ENCODE results near the gene PLCL2.

The PLCL2 gene

DNA sequence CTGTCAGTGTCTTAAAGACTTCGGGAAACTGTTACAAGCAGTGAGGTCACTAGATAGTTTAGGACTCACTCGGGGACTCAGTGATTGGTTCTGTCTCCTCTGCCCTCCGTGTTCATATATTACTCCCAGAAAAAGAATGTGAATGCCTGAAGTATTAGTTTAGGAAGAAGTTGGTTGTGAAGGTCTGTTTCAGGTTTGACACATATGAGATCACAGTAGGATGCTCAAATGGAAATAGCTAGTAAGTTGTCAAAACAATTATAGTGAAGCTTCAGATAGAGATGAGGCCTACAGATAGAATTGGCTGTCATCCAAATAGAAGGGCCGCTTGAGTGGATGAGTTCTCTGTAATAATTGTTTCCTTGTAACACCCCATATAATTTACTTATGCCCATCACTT is 172.6 kb downstream of the PLCL2 start:
- H3K27ac ChIP-seq: no peak overlapping the region
- no peaks in the 10 kb centered on the region for H3K36me3 ChIP-seq
- no peak for DNase-seq
- intact Hi-C loops (cut with DNase I; ENCODE audit: low total_unique reads): no loop called here
- peaks cover 0 to 9% (median 0%) of the 10 kb centered on the region in 4 donors for H3K4me1 ChIP-seq
- no peak overlapping the region for H3K4me3 ChIP-seq
- TF ChIP-seq, protein P1, sequence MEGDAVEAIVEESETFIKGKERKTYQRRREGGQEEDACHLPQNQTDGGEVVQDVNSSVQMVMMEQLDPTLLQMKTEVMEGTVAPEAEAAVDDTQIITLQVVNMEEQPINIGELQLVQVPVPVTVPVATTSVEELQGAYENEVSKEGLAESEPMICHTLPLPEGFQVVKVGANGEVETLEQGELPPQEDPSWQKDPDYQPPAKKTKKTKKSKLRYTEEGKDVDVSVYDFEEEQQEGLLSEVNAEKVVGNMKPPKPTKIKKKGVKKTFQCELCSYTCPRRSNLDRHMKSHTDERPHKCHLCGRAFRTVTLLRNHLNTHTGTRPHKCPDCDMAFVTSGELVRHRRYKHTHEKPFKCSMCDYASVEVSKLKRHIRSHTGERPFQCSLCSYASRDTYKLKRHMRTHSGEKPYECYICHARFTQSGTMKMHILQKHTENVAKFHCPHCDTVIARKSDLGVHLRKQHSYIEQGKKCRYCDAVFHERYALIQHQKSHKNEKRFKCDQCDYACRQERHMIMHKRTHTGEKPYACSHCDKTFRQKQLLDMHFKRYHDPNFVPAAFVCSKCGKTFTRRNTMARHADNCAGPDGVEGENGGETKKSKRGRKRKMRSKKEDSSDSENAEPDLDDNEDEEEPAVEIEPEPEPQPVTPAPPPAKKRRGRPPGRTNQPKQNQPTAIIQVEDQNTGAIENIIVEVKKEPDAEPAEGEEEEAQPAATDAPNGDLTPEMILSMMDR (IDR thresholded peaks at IDR 0.05): no peak
- no peaks in the 10 kb centered on the region for H3K27me3 ChIP-seq
- H3K9me3 ChIP-seq: peaks cover 0 to 13% (median 6%) of the 10 kb centered on the region in 3 donors

DNA sequence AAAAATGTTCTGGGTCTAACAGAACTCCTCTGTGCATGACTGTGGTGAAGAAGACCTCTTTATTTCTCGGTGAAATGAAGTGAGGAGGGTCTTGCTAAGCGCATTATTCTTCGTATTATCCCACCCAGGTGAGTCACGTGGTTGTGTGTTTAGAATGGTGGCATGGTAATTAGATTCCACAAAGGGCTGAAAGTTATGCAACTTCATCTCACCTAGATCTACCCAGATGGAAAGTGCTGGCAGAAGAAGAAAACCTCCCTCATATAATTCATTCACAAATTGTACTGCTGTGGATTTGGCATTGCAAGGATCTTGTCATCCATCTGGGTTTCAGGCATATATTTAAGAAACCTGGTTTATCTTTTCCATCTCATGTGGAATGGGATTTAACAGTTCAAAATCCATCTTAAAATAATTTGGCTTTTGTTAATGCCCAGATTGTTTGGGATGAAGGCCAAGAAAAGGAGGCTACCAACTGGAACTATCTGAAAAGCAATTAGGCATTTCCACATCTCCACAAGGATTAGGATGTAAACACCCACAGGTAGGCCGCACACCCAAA is 175.3 kb downstream of the PLCL2 start:
- H3K4me3 ChIP-seq: no peak overlapping the region
- DNase-seq: no peak
- TF ChIP-seq, protein P1 (IDR thresholded peaks at IDR 0.05): no peak
- H3K9me3 ChIP-seq: no peaks in the 10 kb centered on the region
- peaks cover 0 to 13% (median 0%) of the 10 kb centered on the region in 4 donors for H3K4me1 ChIP-seq
- no peaks in the 10 kb centered on the region for H3K36me3 ChIP-seq
- no peak overlapping the region for H3K27ac ChIP-seq
- intact Hi-C loops (cut with DNase I; ENCODE audit: low total_unique reads): no loop called here
- H3K27me3 ChIP-seq: no peaks in the 10 kb centered on the region

- H3K36me3 ChIP-seq: no peaks in the 10 kb centered on the region
- no peaks in the 10 kb centered on the region for H3K9me3 ChIP-seq
- TF ChIP-seq, protein P1 (IDR thresholded peaks at IDR 0.05): no peak
- H3K4me1 ChIP-seq: peaks cover 0 to 5% (median 0%) of the 10 kb centered on the region in 4 donors
- intact Hi-C loops (cut with DNase I; ENCODE audit: low total_unique reads): no loop called here
- no peak overlapping the region for H3K4me3 ChIP-seq
- H3K27me3 ChIP-seq: no peaks in the 10 kb centered on the region
- DNase-seq: no peak
- H3K27ac ChIP-seq: no peak overlapping the region
These were observed 176.2 kb downstream of the PLCL2 start for GRCh38 chr3:17061005-17061404.

DNA sequence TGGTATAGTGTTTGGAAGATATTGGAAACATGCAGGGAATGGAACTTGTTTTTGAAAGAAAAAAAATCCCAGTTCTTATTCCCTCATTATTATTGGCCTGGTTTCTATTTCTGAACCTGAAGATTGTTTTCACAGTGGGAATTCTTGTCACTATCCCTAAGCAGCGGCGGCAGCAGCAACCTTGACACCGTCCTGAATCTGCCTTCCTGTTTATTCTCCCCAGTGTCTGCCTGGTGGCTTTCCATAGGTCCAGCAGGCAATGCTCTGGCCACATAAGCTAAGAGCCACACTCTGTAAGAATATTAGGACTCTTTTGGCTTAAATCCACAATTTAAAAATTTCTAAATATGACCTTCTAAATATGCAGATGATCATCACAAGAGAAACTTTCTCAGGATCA is 178.0 kb downstream of the PLCL2 start:
- Histone ChIP-seq H3K4me1 (peaks cover 0 to 5% (median 0%) of the 10 kb centered on the region in 4 donors), H3K36me3 (no peaks in the 10 kb centered on the region), H3K27ac (no peak overlapping the region), H3K9me3 (no peaks in the 10 kb centered on the region), H3K27me3 (no peaks in the 10 kb centered on the region), H3K4me3 (no peak overlapping the region)
- DNase-seq: no peak
- TF ChIP-seq, protein P1 (IDR thresholded peaks at IDR 0.05): no peak
- intact Hi-C loops (cut with DNase I; ENCODE audit: low total_unique reads): no loop called here

DNA sequence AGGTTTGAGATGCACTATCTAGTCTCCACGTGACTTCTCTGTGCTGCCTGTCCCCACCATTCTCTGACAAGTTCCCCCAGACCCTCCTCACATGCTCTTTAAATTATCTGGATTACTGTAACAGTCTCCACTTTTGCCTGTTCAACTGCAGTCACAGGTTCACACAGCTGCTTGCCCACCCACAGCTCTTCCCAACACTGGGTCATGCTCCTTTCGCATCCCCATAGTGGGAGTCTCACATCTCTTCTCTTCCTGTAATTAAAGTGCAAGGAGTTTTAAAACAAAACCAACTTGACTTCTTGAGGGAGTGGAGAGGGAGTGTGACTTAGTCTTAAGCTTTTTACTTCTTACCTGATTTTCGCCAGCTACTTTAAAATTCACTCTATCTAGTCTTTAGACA is 178.8 kb downstream of the PLCL2 start:
- TF ChIP-seq, protein P1 (IDR thresholded peaks at IDR 0.05): no peak
- DNase-seq: no peak
- intact Hi-C loops (cut with DNase I; ENCODE audit: low total_unique reads): no loop called here
- Histone ChIP-seq H3K27ac (no peak overlapping the region), H3K27me3 (no peaks in the 10 kb centered on the region), H3K36me3 (no peaks in the 10 kb centered on the region), H3K4me3 (no peak overlapping the region), H3K9me3 (no peaks in the 10 kb centered on the region), H3K4me1 (peaks cover 0 to 5% (median 0%) of the 10 kb centered on the region in 4 donors)

GRCh38 chr3:17065315-17065714 is 180.6 kb downstream of the PLCL2 start:
- H3K4me3 ChIP-seq: no peak overlapping the region
- DNase-seq: no peak
- H3K9me3 ChIP-seq: no peaks in the 10 kb centered on the region
- no peak overlapping the region for H3K27ac ChIP-seq
- H3K4me1 ChIP-seq: peaks cover 0 to 5% (median 0%) of the 10 kb centered on the region in 4 donors
- intact Hi-C loops (cut with DNase I; ENCODE audit: low total_unique reads): no loop called here
- TF ChIP-seq, protein P1 (IDR thresholded peaks at IDR 0.05): no peak
- no peaks in the 10 kb centered on the region for H3K27me3 ChIP-seq
- H3K36me3 ChIP-seq: peaks cover 0 to 4% (median 0%) of the 10 kb centered on the region in 3 donors

Measured in tibial artery (tissue), 4 donors.